ENCODE results near the gene MRM2.

Gene MRM2

DNA sequence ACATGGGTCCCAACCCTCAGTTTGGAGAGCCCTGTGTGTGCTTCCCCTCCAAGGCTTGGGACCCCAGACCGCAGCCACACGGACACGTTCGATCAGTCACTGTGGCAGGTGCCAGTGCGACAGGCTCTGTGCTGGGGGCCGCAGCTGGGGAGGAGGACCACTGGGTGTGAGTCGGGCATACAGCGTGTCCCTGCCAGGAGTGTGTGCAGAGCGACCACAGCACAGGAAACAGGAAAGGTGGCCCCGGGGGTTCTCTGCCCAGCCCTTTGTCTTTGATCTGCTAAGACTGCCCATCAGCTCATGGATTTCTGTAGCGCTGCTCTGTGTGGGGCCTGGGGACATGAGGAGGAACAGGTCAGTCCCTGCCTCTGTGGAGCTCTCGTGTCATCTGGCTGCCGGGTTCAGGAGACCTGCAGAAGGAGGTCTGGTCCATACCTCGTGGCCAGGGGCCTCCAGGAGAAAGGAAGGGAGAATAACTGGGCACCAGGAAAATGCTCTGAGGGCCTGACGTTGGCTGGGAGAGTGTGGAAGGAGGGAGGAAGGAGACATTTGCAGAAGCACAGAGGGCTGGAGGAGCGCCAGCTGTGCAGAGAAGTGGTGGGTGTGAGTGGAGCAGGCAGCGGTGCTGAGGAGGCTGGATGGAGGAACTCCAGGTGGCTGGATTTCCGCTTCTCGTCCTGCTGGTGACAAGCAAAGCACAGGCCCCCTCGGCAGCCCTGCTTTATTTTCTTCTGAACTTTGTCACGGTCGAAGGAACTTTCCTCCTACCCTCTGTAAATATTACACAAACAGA lies 4.1 kb upstream of the MRM2 start:
- no peak for DNase-seq

DNA sequence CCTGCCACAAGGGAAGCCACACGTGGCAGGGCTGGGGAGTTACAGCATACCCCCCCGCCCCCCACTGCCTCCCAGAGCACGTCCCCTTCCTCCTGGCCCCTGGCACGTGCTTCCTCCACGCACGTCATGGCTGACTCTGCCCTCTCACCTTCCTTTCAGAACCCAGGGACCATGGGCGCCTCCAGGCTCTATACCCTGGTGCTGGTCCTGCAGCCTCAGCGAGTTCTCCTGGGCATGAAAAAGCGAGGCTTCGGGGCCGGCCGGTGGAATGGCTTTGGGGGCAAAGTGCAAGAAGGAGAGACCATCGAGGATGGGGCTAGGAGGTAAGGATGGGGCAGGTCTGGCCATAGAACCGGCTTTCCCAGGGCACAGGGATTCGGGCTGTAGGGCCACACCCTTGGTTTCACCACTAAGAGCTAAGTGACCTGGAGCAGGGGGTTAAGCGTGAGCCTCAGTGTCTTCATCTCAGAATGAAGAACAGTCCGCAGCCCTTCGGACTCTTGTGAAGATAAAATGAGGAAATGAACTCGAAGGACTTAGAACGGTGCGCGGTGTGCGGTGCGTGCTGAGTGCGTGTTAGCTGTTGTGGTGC lies 2.5 kb upstream of the MRM2 start:
- no peak for DNase-seq

DNA sequence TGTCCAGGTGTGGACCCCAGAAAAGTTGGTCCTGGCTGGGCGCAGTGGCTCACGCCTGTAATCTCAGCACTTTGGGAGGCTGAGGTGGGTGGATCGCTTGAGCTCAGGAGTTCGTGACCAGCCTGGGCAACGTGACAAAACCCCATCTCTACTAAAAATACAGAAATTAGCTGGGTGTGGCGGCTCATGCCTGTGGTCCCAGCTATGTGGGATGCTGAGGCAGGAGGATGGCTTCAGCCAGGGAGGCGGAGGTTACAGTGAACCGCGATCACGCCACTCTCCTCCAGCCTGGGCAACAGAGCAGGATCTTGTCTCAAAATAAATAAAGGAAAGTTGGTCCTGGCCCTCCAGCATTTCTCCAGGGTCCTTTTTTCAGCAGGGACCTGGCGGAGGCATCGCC lies 1.5 kb upstream of the MRM2 start:
- no peak for DNase-seq

DNA sequence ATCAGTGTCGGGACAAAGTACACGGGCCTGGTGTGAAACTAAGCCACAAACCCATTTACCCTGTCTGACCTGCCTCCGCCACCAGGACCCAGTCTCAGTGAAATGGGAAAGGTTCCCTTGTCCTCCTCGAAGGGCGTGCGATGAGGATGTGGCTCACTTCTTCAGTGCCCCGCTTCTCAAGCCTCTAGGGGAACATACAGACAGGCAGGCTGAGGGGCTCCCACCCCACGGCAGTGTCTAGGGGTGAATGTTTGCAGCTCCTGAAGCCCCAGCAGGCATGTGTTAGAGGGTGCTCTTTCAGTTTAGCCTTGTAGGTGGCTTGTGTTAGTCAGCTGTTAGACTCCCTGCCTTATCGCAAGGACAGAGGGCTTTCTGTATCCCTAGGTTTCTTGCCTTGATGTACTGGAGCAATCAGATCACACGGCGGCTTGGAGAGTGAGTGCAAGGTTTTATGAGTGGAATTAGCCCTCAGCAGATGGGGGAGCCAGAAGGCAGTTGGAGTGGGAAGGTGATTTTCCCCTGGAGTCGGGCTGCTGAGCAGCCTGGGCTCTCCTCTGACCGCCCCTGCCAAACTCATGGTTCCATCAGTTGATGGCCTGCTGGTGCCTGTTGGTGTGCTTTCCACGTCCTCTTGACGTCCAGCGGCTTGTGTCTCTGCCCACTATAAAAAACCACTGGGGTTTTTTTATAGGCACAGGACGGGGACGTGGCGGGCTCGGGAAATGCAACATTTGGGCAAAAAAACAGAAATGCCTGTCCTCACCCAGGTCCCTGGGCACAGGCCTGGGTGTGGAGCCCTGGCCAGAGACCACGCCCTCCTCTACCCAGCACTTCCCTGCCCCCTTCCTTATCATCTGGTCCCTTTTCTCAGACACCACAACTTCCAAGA lies 780 bp upstream of the MRM2 start:
- DNase-seq: no peak

DNA sequence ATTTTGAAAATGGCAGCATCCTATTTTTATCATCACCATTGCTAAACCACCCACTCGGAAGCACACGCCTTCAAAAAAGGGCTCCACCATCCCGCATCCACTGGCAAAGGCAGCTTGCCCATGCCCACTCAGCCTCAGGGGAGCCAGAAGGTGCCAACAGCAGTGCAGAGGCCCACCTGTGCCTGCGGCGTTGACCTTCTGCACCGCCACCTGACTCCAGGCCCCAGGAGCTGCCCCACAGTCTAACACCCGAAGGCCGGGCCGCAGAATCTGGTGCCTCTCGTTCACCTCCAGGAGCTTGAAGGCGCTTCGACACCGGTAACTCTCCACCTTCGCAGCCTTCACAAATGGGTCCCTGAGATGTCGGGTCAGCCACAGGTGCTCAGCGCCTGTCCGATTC lies 2.8 kb downstream of the MRM2 start:
- no peak for DNase-seq

DNA sequence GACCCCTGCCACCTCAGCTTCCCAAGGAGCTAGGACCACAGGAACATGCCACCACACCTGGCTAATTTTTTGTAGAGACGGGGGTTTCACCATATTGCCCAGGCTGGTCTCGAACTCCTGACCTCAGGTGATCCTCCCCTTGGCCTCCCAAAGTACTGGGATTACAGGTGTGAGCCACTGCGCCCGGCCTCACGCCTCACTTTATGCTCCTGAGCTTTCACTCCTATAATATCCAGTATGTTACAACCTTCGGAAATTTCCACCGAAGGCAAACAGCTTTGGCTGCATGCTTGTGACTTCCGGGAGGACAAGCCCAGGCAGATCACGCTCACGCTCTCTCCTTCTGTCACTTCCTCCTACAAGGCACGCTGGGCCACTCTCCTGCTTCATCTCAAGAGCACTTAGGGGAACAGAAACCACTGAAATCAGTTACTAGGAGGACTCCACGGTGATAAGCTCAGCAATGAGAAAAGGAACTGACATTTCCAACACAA lies 4.8 kb downstream of the MRM2 start:
- DNase-seq: no peak

DNA sequence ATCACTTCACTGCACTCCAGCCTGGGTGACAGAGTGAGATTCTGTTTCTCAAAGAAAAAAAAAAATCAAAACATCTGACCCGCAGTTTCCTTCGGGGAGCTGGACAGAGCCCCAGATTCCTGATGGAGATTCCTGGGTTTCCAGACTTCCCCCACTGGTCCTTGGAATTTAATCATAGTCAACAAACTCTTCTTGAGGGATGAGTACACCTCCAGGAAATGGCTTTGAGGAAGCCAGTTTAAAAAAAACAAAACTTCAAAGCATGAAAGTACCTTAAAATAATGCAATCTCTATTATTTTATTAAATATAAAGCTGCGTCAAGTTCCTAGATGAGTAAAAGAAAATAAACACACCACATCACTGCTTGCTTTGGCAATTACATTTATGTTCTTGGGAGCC lies 8.1 kb downstream of the MRM2 start:
- DNase-seq: no peak

DNA sequence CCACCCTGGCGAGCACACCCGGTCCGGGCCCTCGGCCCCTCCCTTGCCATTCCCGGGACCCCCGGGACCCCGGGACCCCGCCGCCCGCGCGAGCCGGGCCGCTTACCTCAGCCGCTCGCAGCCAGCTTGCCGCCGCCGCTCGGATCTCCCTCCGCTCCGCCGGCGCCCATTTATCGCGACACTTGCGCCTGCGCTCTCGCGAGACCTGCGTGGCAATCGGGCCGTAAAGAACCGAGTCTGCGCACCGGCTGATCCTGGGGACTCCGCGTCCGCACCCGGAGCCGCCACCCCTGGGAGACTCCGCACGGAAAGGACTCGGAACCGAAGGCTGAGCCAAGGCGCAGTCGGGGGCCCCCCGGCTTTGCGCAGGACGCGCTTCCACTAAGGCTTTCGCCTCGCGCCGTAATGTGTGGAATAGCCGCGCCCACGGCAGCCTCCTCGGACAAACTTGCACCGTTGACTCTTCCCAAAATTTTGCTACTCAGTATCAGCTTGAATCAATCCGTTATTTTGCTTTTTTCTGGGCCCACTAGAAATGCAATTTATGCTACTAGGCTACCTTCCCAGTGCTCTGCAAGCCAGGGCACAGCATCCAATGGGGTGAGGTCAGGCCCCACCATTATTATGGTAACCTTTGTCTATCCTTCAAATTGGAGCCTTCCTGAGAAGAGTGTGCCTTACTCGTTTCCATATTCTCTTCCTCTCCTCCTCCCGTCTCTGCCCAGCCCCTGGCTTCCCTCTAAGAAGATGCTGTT lies 9.1 kb downstream of the MRM2 start, which contains the start of gene MAD1L1:
Gene MAD1L1 (minus strand): TSS at position 180 of the 755 bp plus-strand sequence. CDS start 2,812 bp downstream, outside the sequence.
- DNase-seq: peak; percentile 79

DNA sequence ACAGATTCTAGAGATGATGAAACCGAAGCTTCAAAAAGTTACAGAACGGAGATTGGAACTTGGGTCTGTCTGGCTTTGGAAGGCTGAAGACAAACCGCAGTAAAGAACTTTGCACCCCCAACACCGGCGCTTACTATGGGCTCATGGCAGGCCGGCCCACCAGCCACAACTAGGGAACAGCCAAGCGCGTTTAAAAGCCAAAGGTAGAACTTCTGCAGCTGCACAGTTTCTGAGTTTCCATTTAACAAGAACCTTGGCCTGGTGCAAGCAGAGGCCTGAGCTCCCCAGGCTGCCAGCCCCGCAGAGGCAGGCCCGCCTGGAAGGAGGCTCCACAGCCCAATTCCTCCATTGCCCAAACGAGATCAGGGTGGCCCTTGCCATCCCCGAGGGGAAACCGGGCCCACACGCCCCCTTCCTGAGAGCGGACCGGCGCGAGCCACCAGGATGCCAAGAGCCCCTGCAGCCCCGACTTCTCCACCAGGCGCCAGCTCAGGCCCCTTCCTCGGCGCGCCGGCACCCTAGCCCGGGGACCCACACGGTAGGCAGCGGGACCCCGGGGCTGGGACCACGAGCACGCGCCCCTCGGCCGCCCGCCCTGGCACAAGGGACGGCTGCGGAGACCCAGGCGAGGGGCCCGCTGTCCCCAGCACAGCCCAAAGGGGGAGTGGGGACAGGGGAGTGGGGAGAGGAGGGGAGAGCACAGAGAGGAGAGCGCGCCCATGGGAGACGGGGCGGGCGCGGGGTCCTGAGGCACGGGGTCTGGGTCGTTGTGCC lies 9.8 kb downstream of the MRM2 start:
- DNase-seq: no peak

DNA sequence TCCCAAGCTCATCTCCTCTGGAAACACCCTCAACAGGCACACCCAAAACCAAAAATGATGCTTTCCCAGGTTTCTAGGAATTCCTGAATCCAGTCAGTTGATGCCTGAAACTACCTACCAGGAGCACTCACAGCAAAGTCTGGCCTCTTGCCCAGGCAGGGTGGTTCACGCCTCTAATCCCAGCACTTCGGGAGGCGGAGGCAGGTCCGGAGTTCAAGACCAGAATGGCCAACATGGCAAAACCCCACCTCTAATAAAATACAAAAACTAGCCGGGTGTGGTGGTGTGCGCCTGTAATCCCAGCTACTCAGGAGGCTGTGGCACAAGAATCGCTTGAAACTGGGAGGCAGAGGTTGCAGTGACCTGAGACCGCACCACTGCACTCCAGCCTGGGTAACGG lies 11.1 kb downstream of the MRM2 start:
- DNase-seq: no peak

DNA sequence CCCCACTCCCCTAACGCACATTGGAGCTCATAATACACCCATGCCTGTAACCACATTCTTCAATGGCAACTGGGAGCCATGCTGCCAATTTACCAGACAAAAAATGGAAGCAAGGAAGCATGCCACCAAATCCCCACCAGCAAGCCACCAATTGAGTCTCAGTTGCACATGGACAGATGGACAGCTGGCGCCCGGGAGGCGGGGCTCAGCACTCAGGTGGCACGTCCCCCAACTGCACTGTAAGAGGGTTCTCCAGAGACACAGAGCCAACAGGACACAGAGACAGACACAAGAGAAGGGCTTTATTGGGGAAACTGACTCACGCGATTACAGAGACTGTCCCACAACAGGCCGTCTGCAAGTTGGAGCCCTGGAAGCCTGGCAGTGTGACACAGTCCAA lies 11.8 kb downstream of the MRM2 start:
- no peak for DNase-seq

DNA sequence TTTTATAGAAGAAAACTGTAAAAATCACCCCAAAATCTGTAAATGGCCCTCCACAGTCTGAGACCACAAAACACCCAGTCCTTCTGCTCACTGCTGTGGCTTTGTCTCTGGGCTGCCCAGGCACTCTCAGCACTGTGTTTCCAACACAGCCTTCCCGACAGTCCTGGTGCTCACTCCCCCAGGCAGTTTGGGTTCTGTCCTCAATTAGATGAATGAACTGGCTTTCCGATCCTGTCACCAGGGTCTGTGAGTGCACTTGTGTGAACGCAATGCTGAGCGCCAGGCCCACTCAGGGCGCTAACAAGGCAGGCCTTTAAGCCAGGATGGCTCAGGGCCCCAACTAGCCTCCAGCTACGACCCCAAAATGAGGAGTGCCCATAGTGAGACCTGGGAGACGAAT lies 12.5 kb downstream of the MRM2 start:
- DNase-seq: no peak

DNA sequence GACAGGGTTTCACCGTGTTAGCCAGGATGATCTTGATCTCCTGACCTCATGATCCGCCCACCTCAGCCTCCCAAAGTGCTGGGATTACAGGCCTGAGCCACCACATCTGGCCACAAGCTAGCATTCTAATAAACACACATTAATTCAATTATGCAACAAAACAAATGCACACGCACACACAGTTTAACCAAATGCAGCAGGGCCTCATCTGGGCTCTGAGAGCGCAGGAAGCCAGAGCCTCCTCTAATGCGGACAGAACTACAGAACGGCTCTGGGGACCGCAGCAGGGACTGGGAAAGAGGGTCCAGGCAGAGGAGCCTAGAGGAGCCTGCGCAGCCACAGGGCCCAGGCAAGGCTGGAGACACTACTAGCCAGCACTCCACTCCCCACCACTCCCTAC lies 13.1 kb downstream of the MRM2 start:
- DNase-seq: no peak

DNA sequence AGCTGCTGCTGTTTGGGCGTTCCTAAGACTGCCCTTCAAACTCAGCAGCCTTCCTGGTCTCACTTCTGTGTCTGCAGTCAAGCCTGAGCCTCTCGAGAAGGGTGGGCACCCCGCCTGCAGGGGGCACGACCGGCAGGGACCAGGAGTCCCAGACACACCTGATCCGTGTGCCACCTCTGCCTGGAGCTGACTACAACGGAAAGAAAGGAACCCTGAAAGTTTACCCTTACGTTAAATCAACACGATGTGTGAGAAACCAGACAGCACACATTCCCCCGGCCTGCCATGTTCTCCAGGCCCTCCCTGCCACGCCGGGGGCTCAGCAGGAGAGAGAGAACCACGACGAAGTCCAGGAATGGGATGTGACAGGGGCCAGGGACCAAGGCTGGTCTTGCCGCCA lies 14.3 kb downstream of the MRM2 start:
- no peak for DNase-seq

DNA sequence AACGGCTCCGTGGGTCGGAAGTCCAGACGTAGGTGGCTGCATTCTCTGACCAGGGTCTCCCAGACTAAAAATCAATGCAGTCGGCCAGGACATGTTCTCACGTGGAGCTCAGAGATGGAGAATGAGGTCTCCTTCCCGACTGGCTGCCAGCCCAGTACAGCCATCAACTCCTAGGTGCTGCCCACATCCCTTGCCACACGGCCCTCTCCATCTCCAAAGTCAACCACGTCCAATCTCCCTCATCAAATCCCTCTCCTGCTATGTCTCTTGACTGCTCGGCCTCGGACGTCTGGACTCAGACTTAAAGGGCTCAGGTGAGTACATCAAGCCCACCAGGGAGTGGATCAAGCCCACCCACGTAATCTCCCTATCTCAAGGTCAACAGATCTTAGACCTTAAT lies 16.2 kb downstream of the MRM2 start:
- no peak for DNase-seq

DNA sequence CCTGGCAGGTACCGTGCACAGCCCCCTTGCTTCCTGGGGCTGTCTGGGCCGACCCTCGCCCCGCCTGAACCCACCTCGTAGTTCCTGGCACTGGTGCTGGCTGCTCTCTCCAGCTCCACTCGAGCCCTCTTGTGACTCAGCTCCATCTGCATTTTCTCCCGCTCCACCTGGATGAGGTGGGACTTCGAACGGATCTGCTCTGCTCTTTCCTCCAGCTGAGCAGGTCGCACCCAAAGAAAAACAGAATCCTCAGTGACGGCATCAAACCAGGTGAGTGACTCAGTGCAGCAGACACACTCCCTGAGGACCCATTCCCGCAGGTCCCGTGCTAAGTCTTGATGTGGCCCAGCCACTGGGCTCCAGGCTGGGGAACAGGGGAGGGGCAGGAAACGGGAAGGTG lies 16.7 kb downstream of the MRM2 start:
- DNase-seq: no peak

DNA sequence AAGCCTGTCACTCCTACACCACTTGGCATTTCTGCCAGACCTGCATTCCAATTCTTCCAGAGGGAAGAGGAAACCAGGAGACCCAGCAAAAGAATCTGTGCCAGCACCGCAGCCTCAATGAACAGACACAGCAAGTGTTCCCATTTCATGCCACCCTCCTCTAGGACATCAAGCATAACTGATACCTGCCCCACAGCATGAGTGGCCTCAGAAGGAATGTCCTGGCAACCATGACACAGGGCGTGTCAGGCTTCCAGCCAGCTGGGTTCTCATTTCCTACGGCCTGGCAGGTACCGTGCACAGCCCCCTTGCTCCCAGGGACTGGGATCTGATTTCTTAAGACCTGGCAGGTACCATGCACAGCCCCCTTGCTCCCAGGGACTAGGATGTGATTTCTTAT lies 17.1 kb downstream of the MRM2 start:
- DNase-seq: no peak

DNA sequence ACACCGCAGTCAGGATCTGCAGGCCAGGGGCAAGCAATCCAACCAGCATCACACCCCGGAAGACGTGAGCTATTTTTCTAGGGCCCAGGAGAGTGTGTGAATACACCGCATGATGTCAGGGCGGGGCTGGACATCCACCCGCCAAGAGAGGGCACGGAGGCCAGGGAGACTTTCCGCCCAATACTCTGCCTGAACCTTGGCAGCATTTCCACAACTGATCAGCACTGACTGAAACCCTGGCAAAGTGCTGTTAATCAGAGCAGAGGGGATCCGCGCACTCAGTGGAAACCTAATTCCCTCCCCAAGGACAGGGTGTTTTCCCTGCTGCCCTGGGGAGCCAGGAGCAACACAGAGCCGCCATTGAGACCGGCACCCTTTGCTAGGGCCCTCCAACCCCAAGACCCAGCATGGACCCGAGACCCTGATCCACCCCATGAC lies 17.5 kb downstream of the MRM2 start:
- DNase-seq: no peak

DNA sequence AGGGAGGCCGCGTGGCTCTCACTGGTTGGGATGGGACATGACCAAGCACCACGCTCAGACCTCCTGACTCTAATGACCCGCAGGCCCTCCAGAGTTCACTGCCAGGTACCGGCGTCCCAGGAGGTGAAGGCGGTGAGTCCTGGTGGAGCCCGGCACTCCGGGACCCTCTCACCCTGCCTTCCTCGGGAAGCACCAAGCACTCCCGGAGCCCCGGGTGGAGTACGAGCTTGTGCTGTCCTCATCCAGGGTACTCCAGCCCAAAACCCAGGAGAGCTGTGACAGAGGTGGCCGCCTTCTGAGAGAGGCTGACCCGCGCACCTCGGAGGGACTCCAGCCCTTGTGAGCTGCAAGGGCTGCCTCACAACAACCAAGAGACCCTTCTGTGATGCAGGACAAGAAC lies 18.7 kb downstream of the MRM2 start:
- no peak for DNase-seq

DNA sequence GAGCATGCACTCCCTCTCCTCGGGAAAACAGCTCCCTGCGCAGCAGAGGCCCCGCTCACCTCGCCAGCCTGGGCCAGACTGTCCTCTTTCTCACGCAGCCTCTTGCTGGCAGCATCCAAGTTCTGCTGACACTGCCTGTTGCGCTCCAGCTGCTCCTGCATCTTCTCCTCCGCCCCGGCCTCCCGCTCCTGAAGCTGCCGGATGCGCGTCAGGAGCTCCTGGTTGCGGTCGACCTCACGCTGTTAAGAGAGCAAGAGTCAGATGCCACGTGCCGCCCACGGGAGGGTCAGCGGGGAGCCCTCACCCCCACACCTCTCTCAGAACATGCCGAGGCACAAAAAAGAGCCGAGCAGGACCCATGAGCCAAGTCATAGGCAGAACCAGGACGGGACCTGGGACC lies 19.5 kb downstream of the MRM2 start:
- DNase-seq: no peak

DNA sequence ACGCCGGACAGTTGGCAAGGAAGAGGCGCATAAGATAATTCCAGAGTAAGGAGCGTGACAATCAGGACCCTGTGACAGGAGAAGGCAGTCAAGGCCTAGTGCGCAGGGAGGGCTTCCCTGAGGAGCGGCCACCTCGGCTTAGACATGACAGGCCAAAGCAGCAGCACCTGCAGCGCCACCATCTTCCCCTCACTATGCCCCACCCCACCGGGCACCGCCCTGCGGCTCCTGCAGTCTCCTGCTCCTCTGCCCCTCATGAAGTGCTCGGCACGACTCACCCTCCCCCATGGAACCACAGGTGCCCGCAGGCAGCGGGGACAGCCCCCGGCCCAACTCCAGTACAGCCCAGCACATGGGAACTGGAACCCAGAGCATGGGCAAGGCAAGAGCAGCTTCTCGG lies 21.1 kb downstream of the MRM2 start:
- no peak for DNase-seq

DNA sequence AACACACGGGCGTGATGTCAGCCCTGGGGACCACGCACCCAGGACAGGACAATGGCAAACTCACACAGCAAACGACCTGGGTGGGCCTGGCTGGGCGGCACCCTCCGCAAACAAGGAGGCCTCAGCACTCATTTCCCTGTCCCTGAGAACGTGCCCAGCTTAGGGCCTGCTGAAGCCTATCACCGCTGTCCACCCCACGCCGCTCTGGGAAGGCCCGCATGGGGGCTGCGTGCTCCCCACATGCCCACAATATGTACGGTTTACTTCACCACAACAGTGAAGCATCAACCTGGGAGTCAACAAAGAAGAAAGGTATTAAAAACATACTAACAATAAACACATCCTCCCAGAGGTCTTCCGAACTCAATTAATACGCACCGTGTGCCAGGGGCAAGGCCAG lies 21.5 kb downstream of the MRM2 start:
- DNase-seq: no peak
